PFSK-1 (cell line): ENCODE data around the gene ABCE1.
A peak's percentile ranks its signal among the peaks of the same experiment; 100 is the strongest.

Experiments used
- FOXP2 ChIP-seq: optimal IDR thresholded peaks from 2 replicates; pipeline ENCODE3; 2011; ENCODE audit warnings: borderline replicate concordance, control low read depth, inconsistent platforms; ENCODE audit not compliant: insufficient read depth; ENCODE audit errors: extremely low read length, extremely low read depth
- POLR2AphosphoS5 ChIP-seq: IDR thresholded peaks from 2 replicates; pipeline ENCODE4 v1.6.1; 2012; ENCODE audit warnings: low read depth, mild to moderate bottlenecking, control low read depth, low read length, moderate library complexity
- REST ChIP-seq, 2 experiments: IDR thresholded peaks; 2 replicates each; pipeline versions ENCODE4 v1.6.1 to v1.8.0; 2011 to 2012; ENCODE audit warnings: low read depth in 2 of 2, low read length in 2 of 2, control low read depth in 1 of 2, inconsistent platforms in 1 of 2, mild to moderate bottlenecking in 1 of 2, moderate library complexity in 1 of 2; ENCODE audit not compliant: insufficient read depth in 1 of 2
- SIN3A ChIP-seq: IDR thresholded peaks from 2 replicates; pipeline ENCODE4 v1.6.1; 2012; ENCODE audit warnings: mild to moderate bottlenecking, low read length, moderate library complexity, borderline replicate concordance; ENCODE audit not compliant: insufficient read depth
- TAF1 ChIP-seq: IDR thresholded peaks from 2 replicates; pipeline ENCODE4 v1.6.1; 2012; ENCODE audit warnings: low read length, control low read depth, borderline replicate concordance; ENCODE audit not compliant: insufficient read depth

Gene ABCE1

DNA sequence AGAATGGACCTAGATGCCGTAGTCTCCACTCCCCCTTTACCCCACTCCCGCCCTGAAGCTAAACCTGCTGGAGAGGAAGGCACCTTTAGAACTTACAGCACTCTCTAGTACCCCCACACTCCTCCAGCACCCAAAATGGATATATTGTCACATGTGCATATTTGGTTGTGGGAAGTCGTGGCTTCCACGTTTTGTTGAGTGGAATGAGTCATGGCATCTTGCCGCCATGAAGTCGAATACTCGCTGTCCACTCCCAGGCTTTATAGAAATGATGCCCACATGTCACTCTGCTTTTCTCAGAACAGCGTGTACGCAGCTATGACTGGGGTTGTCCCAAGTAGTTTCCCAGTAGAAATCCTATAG lies 545 bp downstream of the ABCE1 start:
- no peak for TF ChIP-seq POLR2AphosphoS5
- no peak for TF ChIP-seq TAF1
- TF ChIP-seq SIN3A = no peak
- no peak for TF ChIP-seq FOXP2
- peak in 1 of 2 experiments; percentile 41; a peak in 1 of 4 replicates for TF ChIP-seq REST (IDR thresholded peaks at IDR 0.05; ENCODE audit: insufficient read depth in 1 of 2, low read depth in 2 of 2, low read length in 2 of 2)

DNA sequence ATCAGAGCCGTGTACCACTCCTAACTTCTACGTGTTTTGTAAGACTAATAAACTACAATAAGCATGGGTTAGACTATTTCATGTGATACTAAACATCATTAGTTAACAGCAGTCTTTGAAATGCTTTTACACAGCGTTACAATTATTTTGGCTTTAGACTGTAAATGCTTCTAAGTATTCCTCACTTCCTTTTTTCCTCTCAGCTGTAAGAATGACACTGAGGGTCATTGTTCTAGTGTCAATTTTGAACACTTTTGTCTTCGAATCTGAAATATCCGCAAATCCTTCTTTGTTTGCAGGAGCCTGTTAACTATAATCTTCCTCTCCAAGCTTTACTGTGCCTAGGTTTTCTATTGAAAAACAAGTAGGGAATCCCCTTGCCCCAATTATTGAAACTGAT lies 1.5 kb downstream of the ABCE1 start:
- no peak for TF ChIP-seq FOXP2
- no peak for TF ChIP-seq REST (IDR thresholded peaks at IDR 0.05; ENCODE audit: insufficient read depth in 1 of 2, low read depth in 2 of 2, low read length in 2 of 2)
- TF ChIP-seq POLR2AphosphoS5 = no peak
- TF ChIP-seq SIN3A = no peak

DNA sequence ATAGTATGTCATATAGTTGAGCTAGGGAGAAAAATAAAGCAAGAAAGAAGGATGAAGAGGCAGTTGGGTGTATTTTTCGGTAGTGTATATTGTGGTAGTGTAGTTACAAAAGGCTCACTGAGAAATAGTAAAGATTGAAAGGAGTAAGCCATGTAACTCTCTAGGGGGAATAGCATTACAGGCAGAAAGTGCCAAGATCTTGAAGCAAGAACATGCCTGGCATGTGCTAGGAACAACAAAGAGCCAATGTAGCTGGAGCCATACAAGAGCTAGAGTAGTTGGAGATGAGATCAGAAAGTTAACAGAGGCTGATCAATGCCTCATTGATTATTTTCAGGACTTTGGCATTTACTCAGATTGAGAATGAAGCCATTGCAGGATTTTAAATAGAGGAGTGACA lies 3.0 kb downstream of the ABCE1 start:
- TF ChIP-seq REST (IDR thresholded peaks at IDR 0.05; ENCODE audit: insufficient read depth in 1 of 2, low read depth in 2 of 2, low read length in 2 of 2) (no peak), SIN3A (no peak), FOXP2 (no peak), POLR2AphosphoS5 (no peak), TAF1 (no peak)

DNA sequence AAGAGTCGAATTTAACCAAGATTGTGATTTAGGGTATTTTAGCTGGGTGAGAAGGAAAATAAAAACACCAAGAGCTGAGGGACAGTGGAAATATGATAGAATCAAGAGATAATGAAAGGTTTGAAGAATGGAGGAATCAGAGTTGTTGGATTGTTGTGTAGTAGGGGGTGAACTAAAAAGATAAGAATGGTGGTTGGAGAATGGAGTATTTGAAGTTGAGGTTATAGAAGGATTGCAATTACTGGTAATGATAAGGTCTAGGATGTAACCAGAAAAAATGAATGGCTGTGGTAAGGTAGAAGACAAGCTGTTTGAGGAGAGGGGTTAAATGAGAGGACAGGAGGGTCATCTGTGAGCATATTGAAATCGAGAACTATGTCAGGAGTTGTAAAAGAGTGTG lies 4.5 kb downstream of the ABCE1 start:
- TF ChIP-seq REST (IDR thresholded peaks at IDR 0.05; ENCODE audit: insufficient read depth in 1 of 2, low read depth in 2 of 2, low read length in 2 of 2) = no peak

- no peak for TF ChIP-seq REST (IDR thresholded peaks at IDR 0.05; ENCODE audit: insufficient read depth in 1 of 2, low read depth in 2 of 2, low read length in 2 of 2)
- no peak for TF ChIP-seq POLR2AphosphoS5
- TF ChIP-seq TAF1 = no peak
- TF ChIP-seq SIN3A = no peak
- TF ChIP-seq FOXP2 = no peak
These were observed 5.4 kb downstream of the ABCE1 start for GRCh38 chr4:145103496-145103895.
